Natural killer cell (primary cell): Measurements from ENCODE around the gene APBA1. TPM values are rescaled to one million over a fixed set of nuclear protein-coding genes. Genes with fewer than 3 reads are reported as not detected.

Experiments used
- ATAC-seq, 3 donors: fragments of 150-1000 bp in 2 of 3; fragments of 200-7000 bp in 1 of 3; cut with Tn5 transposase; 1 replicate in 1 of 3; 2 replicates in 2 of 3; pipeline ENCODE4 v1.10.0; 2021; ENCODE audit warnings: mild to moderate bottlenecking in 2 of 3, moderate library complexity in 2 of 3
- DNase-seq, 2 donors: peaks; one replicate each; pipeline versions ENCODE4 v3.0.0 to v3.0.0-alpha.2; 2013 to 2021; ENCODE audit warnings: mixed read lengths in 1 of 2
- H3K27ac ChIP-seq: one replicate; pipeline ENCODE4 v1.5.1; 2013; ENCODE audit warnings: mild to moderate bottlenecking, low read length
- H3K27me3 ChIP-seq: one replicate; pipeline ENCODE4 v1.6.1; 2013; ENCODE audit warnings: low read length; ENCODE audit not compliant: control insufficient read depth, insufficient read depth
- H3K36me3 ChIP-seq: one replicate; pipeline ENCODE4 v1.6.1; 2013; ENCODE audit warnings: low read length; ENCODE audit not compliant: control insufficient read depth, insufficient read depth
- H3K4me1 ChIP-seq: one replicate; pipeline ENCODE4 v1.6.1; 2013; ENCODE audit warnings: low read length; ENCODE audit not compliant: control insufficient read depth, insufficient read depth
- H3K4me3 ChIP-seq: one replicate; pipeline ENCODE4 v1.5.1; 2013; ENCODE audit warnings: low read length
- H3K9me3 ChIP-seq: one replicate; pipeline ENCODE4 v1.6.1; 2013; ENCODE audit warnings: low read length; ENCODE audit not compliant: control insufficient read depth, insufficient read depth
- H3K27ac Mint-ChIP-seq, 2 donors: one replicate each; pipeline ENCODE4 v1.8.0; 2022; ENCODE audit warnings: mild to moderate bottlenecking in 2 of 2, mixed read lengths in 2 of 2, moderate library complexity in 1 of 2
- H3K27me3 Mint-ChIP-seq, 2 donors: one replicate each; pipeline ENCODE4 v1.8.0; 2022; ENCODE audit warnings: low read depth in 2 of 2, mixed read lengths in 2 of 2
- H3K36me3 Mint-ChIP-seq: one replicate; pipeline ENCODE4 v1.8.0; 2022; ENCODE audit warnings: mixed read lengths
- H3K4me1 Mint-ChIP-seq, 2 donors: one replicate each; pipeline ENCODE4 v1.8.0; 2022; ENCODE audit warnings: mixed read lengths in 2 of 2
- H3K4me3 Mint-ChIP-seq: one replicate; pipeline ENCODE4 v1.8.0; 2022; ENCODE audit warnings: mild to moderate bottlenecking, moderate library complexity, mixed read lengths
- H3K9me3 Mint-ChIP-seq, 2 donors: one replicate each; pipeline ENCODE4 v1.8.0; 2022; ENCODE audit warnings: mixed read lengths in 2 of 2
- WGBS: methylation state at CpG from one replicate; pipeline ENCODE4 v1.1.7; 2013; ENCODE audit warnings: missing lambda C conversion rate; ENCODE audit not compliant: insufficient coverage; 5-methylcytosine and 5-hydroxymethylcytosine counted together
- intact Hi-C: fragments of 100-400 bp; cut with micrococcal nuclease; formaldehyde crosslinking; loops from one replicate; pipeline ENCODE4 v1.14.2; 2022
- total RNA-seq, 4 donors: library from RNA; stranded (reverse); fragments of 120-200 nt in 1 of 4; gene quantifications; one replicate each; pipeline versions ENCODE4 v1.2.3 to v1.2.4, GENCODE V29; 2013 to 2022
- TF ChIP-seq, protein P1 (sequence below): fragments of 200-600 bp; IDR thresholded peaks from one replicate; pipeline ENCODE4 v1.8.0; 2022; ENCODE audit warnings: antibody characterized with exemption

Gene APBA1
- total RNA-seq, 3 donors from 2014 or later (not counting 1 experiment from before 2014, with no cell fraction given) = 0.11 to 0.31 (median 0.13) TPM

GRCh38 chr9:69643098-69643497, 29.1 kb downstream of the APBA1 start:
- Mint-ChIP-seq H3K4me3 (no peak overlapping the region), H3K27me3 (peaks cover 3 to 9% of the 10 kb centered on the region in 2 donors), H3K36me3 (no peaks in the 10 kb centered on the region), H3K4me1 (no peaks in the 10 kb centered on the region), H3K9me3 (no peaks in the 10 kb centered on the region), H3K27ac (no peak overlapping the region)
- TF ChIP-seq, protein P1, sequence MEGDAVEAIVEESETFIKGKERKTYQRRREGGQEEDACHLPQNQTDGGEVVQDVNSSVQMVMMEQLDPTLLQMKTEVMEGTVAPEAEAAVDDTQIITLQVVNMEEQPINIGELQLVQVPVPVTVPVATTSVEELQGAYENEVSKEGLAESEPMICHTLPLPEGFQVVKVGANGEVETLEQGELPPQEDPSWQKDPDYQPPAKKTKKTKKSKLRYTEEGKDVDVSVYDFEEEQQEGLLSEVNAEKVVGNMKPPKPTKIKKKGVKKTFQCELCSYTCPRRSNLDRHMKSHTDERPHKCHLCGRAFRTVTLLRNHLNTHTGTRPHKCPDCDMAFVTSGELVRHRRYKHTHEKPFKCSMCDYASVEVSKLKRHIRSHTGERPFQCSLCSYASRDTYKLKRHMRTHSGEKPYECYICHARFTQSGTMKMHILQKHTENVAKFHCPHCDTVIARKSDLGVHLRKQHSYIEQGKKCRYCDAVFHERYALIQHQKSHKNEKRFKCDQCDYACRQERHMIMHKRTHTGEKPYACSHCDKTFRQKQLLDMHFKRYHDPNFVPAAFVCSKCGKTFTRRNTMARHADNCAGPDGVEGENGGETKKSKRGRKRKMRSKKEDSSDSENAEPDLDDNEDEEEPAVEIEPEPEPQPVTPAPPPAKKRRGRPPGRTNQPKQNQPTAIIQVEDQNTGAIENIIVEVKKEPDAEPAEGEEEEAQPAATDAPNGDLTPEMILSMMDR = no peak
- Histone ChIP-seq H3K4me3 (no peak overlapping the region), H3K27ac (no peak overlapping the region), H3K27me3 (peaks cover 3% of the 10 kb centered on the region), H3K9me3 (no peaks in the 10 kb centered on the region), H3K4me1 (no peaks in the 10 kb centered on the region), H3K36me3 (no peaks in the 10 kb centered on the region)
- WGBS = 86% methylated on average over 1 of the region's 1 CpG
- DNase-seq (no peak), ATAC-seq (no peak)
- intact Hi-C loops = no loop called here

GRCh38 chr9:69637817-69638200, 34.4 kb downstream of the APBA1 start:
- no peak overlapping the region for H3K27ac Mint-ChIP-seq
- H3K4me1 Mint-ChIP-seq = no peaks in the 10 kb centered on the region
- ATAC-seq = no peak
- TF ChIP-seq, protein P1 = no peak
- H3K4me1 ChIP-seq = no peaks in the 10 kb centered on the region
- no peak for DNase-seq
- peaks cover 8 to 31% of the 10 kb centered on the region in 2 donors for H3K27me3 Mint-ChIP-seq
- H3K27ac ChIP-seq = no peak overlapping the region
- no peaks in the 10 kb centered on the region for H3K36me3 Mint-ChIP-seq
- H3K4me3 Mint-ChIP-seq = no peak overlapping the region
- no peaks in the 10 kb centered on the region for H3K27me3 ChIP-seq
- H3K36me3 ChIP-seq = no peaks in the 10 kb centered on the region
- peaks cover 0 to 3% of the 10 kb centered on the region in 2 donors for H3K9me3 Mint-ChIP-seq
- no peaks in the 10 kb centered on the region for H3K9me3 ChIP-seq
- intact Hi-C loops = no loop called here
- no peak overlapping the region for H3K4me3 ChIP-seq

DNA sequence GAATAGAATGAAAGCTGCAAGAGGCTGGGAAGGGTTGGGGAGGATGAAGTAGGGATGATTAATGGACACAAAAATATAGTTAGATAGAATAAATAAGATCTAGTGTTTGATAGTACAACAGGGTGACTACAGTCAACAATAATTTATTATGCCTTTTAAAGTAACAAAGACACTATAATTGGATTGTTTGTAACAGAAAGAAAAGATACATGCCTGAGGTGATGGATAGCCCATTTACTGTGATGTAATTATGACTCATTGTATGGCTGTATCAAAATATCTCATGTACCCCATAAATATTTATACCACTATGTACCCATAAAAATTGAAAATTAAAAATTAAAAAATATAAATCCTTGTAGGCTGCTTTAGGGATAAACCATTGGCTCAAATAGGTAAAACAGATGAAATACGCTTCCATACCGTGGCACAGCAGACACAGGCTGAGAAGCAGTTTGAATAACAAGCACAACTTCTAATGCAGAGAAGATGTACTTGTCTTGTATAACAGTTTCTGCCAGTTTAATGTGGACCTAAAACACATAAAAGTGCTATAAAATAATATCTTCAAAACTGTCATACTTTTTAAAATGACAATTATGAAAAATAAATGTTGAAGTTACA, 34.9 kb downstream of the APBA1 start:
- Mint-ChIP-seq H3K4me1 (no peaks in the 10 kb centered on the region), H3K9me3 (peaks cover 0 to 3% of the 10 kb centered on the region in 2 donors), H3K27ac (no peak overlapping the region), H3K36me3 (no peaks in the 10 kb centered on the region), H3K4me3 (no peak overlapping the region), H3K27me3 (peaks cover 8 to 31% of the 10 kb centered on the region in 2 donors)
- WGBS = 89% methylated on average over 2 of the region's 2 CpGs
- H3K27me3 ChIP-seq = no peaks in the 10 kb centered on the region
- H3K4me1 ChIP-seq = no peaks in the 10 kb centered on the region
- intact Hi-C loops = no loop called here
- H3K9me3 ChIP-seq = no peaks in the 10 kb centered on the region
- no peak for DNase-seq
- no peaks in the 10 kb centered on the region for H3K36me3 ChIP-seq
- ATAC-seq = no peak
- no peak overlapping the region for H3K4me3 ChIP-seq
- no peak overlapping the region for H3K27ac ChIP-seq
- TF ChIP-seq, protein P1 = no peak

DNA sequence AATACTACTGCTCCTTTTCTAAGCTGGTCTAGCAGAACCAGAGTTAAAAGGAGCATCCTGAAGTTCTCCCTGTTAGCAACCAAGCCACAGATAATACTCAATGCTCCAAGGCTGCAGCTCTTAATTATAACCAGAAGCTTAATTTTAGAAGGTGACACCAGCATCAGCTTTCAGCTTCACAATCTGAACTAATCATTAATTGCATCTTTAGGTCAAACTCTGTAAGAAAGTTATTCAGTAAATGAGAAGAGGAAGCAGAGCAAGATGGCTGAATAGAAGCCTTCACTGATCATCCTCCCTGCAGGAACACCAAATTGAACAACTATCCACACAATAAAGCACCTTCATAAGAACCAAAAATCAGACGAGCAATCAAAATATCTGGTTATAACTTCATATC, 38.5 kb downstream of the APBA1 start:
- no peak overlapping the region for H3K27ac Mint-ChIP-seq

More for the DNA sequence above, 38.5 kb downstream of the APBA1 start:
- Mint-ChIP-seq H3K36me3 (no peaks in the 10 kb centered on the region), H3K9me3 (peaks cover 3% of the 10 kb centered on the region in 2 donors), H3K4me1 (no peaks in the 10 kb centered on the region), H3K27me3 (peaks cover 12 to 22% of the 10 kb centered on the region in 2 donors), H3K4me3 (no peak overlapping the region)
- no peaks in the 10 kb centered on the region for H3K27me3 ChIP-seq
- H3K4me3 ChIP-seq = no peak overlapping the region
- no peaks in the 10 kb centered on the region for H3K36me3 ChIP-seq
- H3K9me3 ChIP-seq = no peaks in the 10 kb centered on the region
- no CpG with 5 or more reads among the region's 1 CpG for WGBS
- H3K27ac ChIP-seq = no peak overlapping the region
- intact Hi-C loops = no loop called here
- DNase-seq (no peak), ATAC-seq (no peak)
- TF ChIP-seq, protein P1 = no peak
- no peaks in the 10 kb centered on the region for H3K4me1 ChIP-seq
